ENCODE results near the gene USHBP1. TPM values are rescaled to one million over a fixed set of nuclear protein-coding genes. Genes with fewer than 3 reads are reported as not detected.

Gene USHBP1
- total RNA-seq, 4 donors from 2014 or later = 1.6 to 11.6 (median 2.5) TPM

DNA sequence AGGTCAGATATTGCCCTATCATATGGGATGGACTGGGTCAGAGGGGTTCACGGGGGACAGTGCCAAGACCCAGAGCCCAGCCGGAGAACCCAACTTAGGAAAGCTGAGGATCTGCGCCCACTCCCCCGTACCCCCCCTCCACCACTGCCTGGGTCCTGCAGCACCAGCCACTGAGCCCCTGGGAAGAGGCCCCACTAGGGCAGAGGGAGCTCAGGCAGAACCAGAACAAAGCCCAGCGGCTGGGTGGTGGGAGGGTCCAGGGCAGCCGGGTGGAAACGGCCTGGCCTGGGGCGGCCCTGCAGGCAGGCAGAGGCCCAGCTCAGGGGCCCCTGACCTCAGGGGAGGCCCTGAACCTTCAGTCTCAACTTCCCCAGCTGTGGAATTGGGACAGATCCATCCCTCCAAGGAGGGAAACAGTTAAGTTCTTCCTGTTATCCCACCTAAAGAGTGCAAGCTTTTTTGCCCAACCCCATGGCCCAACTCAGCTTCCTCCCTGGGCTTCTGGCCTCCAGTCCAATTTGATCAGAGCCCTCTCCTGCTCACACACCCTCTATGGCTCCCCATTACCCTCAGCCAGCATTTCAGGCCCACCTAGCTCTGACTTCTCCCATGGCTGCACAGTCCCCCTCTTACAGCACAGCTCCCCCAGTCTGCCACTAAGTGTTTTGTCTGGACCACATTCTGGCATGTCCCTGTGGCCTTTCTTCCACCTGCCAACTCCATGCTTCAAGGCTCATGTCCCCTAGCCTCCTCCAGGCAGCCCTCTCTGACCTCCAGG, 21.9 kb downstream of the USHBP1 start:
- Histone ChIP-seq H3K36me3 (peaks cover 0 to 17% (median 0%) of the 10 kb centered on the region in 3 donors), H3K27me3 (no peaks in the 10 kb centered on the region), H3K27ac (peak overlapping the region in 3 of 4 donors; percentile 71 to 92 (median 79)), H3K4me3 (peak overlapping the region in 2 of 4 donors; percentile 73 to 93), H3K9me3 (no peaks in the 10 kb centered on the region), H3K4me1 (peaks cover 5 to 64% (median 12%) of the 10 kb centered on the region in 4 donors)
- TF ChIP-seq POLR2A (IDR thresholded peaks at IDR 0.05) = no peak
- TF ChIP-seq, protein P1, sequence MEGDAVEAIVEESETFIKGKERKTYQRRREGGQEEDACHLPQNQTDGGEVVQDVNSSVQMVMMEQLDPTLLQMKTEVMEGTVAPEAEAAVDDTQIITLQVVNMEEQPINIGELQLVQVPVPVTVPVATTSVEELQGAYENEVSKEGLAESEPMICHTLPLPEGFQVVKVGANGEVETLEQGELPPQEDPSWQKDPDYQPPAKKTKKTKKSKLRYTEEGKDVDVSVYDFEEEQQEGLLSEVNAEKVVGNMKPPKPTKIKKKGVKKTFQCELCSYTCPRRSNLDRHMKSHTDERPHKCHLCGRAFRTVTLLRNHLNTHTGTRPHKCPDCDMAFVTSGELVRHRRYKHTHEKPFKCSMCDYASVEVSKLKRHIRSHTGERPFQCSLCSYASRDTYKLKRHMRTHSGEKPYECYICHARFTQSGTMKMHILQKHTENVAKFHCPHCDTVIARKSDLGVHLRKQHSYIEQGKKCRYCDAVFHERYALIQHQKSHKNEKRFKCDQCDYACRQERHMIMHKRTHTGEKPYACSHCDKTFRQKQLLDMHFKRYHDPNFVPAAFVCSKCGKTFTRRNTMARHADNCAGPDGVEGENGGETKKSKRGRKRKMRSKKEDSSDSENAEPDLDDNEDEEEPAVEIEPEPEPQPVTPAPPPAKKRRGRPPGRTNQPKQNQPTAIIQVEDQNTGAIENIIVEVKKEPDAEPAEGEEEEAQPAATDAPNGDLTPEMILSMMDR (IDR thresholded peaks at IDR 0.05) = no peak
- DNase-seq = no peak

DNA sequence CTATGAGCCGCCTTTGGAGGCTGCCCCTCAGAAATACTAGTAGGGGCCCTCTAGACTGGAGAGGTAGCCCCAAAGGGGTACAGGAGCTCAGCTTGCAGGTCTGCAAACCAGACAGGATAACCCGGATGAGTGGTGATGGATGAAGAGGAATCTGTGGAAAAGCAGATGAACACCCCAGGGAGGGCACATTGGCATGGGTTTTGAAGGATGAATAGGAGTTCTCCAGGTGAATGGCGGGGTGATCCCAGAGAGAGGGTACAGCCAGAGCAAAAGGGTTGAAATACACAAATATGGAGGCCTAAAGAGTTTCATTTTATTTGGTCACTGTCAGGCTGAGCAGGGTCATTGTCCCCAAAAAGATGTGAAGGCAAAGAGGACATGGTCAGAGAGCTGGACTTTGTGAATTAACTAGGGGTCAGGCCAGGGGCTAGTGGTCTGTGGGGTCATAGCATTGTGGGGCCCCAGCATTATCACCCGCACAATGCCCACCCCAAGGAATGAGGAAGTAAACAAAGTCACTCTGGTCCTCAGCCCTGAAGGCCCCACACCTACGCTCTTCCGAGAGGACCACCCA, 23.6 kb downstream of the USHBP1 start:
- Histone ChIP-seq H3K36me3 (peaks cover 0 to 18% (median 0%) of the 10 kb centered on the region in 3 donors), H3K9me3 (no peaks in the 10 kb centered on the region), H3K4me3 (peak overlapping the region in 1 of 4 donors; percentile 17), H3K27ac (peak overlapping the region in 2 of 4 donors; percentile 19 to 74), H3K4me1 (peaks cover 0 to 65% (median 5%) of the 10 kb centered on the region in 4 donors), H3K27me3 (no peaks in the 10 kb centered on the region)
- no peak for TF ChIP-seq POLR2A (IDR thresholded peaks at IDR 0.05)
- TF ChIP-seq, protein P1 (IDR thresholded peaks at IDR 0.05) = no peak
- DNase-seq = no peak

DNA sequence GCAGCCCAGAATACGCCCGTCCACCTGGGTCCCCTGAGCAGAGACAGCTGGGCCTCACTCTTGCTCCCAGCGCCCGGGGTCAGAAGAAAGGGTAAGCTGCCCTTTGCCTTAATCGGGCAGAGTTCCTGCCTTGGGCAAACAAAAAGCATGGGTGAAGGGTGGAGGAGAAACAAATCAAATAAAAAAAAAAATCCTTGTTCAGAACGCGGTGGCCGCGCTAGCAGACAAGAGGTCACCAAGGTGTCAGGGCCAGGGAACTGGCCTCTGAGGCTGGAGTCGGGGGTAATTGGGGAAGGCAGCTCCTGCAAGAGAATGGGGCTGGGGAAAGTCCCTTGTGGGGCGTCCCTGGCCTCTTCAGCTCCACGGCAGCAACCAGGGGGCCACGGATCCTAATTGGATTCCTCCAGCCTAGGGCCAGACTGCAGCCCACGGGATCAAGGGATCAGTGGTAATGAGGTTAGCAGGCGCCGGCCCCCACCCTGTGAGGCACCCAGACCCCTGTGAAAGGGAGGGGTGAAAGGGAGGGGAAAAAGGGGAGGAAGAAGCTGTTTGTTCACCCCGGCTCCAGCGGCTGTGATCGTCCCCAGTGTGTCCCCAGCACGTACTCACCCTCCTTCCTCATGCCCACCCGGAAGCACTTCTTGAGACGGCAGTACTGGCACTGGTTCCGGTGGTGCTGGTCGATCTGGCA, 24.3 kb downstream of the USHBP1 start:
- Histone ChIP-seq H3K9me3 (no peaks in the 10 kb centered on the region), H3K4me3 (peak overlapping the region in 1 of 4 donors; percentile 17), H3K4me1 (peaks cover 2 to 71% (median 8%) of the 10 kb centered on the region in 4 donors), H3K27me3 (no peaks in the 10 kb centered on the region), H3K27ac (peak overlapping the region in 3 of 4 donors; percentile 19 to 74 (median 20)), H3K36me3 (peaks cover 0 to 18% (median 0%) of the 10 kb centered on the region in 3 donors)
- DNase-seq = no peak
- TF ChIP-seq POLR2A (IDR thresholded peaks at IDR 0.05) = no peak
- TF ChIP-seq, protein P1 (IDR thresholded peaks at IDR 0.05) = no peak

DNA sequence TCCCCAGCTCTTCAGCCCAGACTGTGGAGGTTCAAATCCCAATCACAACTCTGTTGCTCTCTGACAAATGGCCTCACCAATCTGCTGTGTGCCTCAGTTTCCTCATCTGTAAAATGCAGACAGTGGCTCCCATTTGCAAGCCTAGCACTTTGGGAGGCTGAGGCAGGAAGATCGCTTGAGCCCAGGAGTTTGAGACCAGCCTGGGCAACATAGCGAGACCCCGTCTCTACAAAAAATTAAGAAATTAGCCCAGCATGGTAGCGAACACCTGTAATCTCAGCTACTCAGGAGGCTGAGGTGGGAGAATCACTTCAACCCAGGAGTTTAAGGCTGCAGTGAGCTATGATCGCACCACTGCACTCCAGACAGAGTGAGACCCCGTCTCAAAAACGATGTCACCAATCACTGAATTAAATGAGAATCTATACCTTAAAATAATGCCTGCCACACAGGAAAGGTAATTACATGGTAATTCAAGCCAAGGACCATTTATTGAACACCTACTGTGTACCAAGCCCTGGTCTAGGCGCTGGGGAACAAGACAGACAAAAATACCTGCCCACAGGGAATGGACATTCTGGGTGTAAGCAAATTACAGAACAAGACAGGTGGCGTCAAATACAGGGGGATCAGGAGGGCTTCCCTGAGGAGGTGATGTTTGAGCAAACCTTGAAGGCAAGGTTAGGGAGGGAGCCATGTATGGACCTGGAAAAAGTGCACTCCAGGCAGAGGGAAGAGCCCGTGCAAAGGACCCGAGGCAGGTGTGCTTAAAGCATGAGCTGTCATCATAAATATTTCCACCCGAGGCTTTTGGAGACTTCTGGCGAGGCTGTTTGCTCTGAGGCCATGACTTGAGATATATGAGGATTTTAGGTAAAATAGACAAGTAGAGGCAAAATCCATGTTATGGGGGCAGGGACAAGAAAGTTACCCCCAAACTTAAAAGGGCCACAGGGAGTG, 26.5 kb downstream of the USHBP1 start:
- H3K36me3 ChIP-seq = peaks cover 0 to 25% (median 0%) of the 10 kb centered on the region in 3 donors
- no peak overlapping the region for H3K27ac ChIP-seq
- no peaks in the 10 kb centered on the region for H3K9me3 ChIP-seq
- no peaks in the 10 kb centered on the region for H3K27me3 ChIP-seq
- peaks cover 3 to 76% (median 12%) of the 10 kb centered on the region in 4 donors for H3K4me1 ChIP-seq
- H3K4me3 ChIP-seq = no peak overlapping the region
- TF ChIP-seq, protein P1 (IDR thresholded peaks at IDR 0.05) = no peak
- TF ChIP-seq POLR2A (IDR thresholded peaks at IDR 0.05) = no peak
- DNase-seq = no peak

Measured in Peyer's patch (tissue), 4 donors.